ENCODE data around the gene TNNT1.

The TNNT1 gene, protein sequence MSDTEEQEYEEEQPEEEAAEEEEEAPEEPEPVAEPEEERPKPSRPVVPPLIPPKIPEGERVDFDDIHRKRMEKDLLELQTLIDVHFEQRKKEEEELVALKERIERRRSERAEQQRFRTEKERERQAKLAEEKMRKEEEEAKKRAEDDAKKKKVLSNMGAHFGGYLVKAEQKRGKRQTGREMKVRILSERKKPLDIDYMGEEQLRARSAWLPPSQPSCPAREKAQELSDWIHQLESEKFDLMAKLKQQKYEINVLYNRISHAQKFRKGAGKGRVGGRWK

GRCh38 chr19:55149078-55150003, at the start of gene TNNT1:
Gene TNNT1 (minus strand): TSS chr19:55149206. CDS start chr19:55147157, 2,049 bp downstream.
- no peak for TF ChIP-seq ZFX (IDR thresholded peaks at IDR 0.05; ENCODE audit: borderline replicate concordance)
- TF ChIP-seq CTCF (IDR thresholded peaks at IDR 0.05) = no peak
- no peak within 1 kb of the TSS for H3K27ac ChIP-seq

GRCh38 chr19:55198651-55199050, 49.6 kb upstream of the TNNT1 start:
- H3K27ac ChIP-seq = no peak overlapping the region
- no peak for TF ChIP-seq CTCF (IDR thresholded peaks at IDR 0.05)
- TF ChIP-seq ZFX (IDR thresholded peaks at IDR 0.05; ENCODE audit: borderline replicate concordance) = no peak

- H3K27ac ChIP-seq = no peak overlapping the region
- TF ChIP-seq ZFX (IDR thresholded peaks at IDR 0.05; ENCODE audit: borderline replicate concordance) = no peak
- TF ChIP-seq CTCF (IDR thresholded peaks at IDR 0.05) = no peak
These were observed 48.5 kb upstream of the TNNT1 start for GRCh38 chr19:55197528-55197927.

- TF ChIP-seq ZFX (IDR thresholded peaks at IDR 0.05; ENCODE audit: borderline replicate concordance) = no peak
- no peak for TF ChIP-seq CTCF (IDR thresholded peaks at IDR 0.05)
These were observed 47.8 kb upstream of the TNNT1 start for GRCh38 chr19:55196803-55197202.

GRCh38 chr19:55193481-55193880, 44.5 kb upstream of the TNNT1 start:
- TF ChIP-seq CTCF (IDR thresholded peaks at IDR 0.05) = no peak
- no peak for TF ChIP-seq ZFX (IDR thresholded peaks at IDR 0.05; ENCODE audit: borderline replicate concordance)
- no peak overlapping the region for H3K27ac ChIP-seq

More at GRCh38 chr19:55196803-55197202, 47.8 kb upstream of the TNNT1 start:
- no peak overlapping the region for H3K27ac ChIP-seq

- TF ChIP-seq ZFX (IDR thresholded peaks at IDR 0.05; ENCODE audit: borderline replicate concordance) = no peak
- no peak for TF ChIP-seq CTCF (IDR thresholded peaks at IDR 0.05)
- H3K27ac ChIP-seq = no peak overlapping the region
These were observed 40.4 kb upstream of the TNNT1 start for GRCh38 chr19:55189403-55189835.

GRCh38 chr19:55188625-55189024, 39.6 kb upstream of the TNNT1 start:
- TF ChIP-seq CTCF (IDR thresholded peaks at IDR 0.05) = no peak
- no peak for TF ChIP-seq ZFX (IDR thresholded peaks at IDR 0.05; ENCODE audit: borderline replicate concordance)
- H3K27ac ChIP-seq = no peak overlapping the region

All from 22Rv1 (cell line).